WTC11 (cell line): ENCODE data around the gene NBEA.

Source experiments
- ATF2 ChIP-seq: sonication (generic); formaldehyde crosslinking; IDR thresholded peaks from 2 replicates; pipeline ENCODE4 v1.8.1; 2022; ENCODE audit warnings: low read depth, missing genetic modification reagents, borderline replicate concordance
- CBFB ChIP-seq: sonication (generic); formaldehyde crosslinking; IDR thresholded peaks from 2 replicates; pipeline ENCODE4 v1.8.1; 2022; ENCODE audit warnings: mild to moderate bottlenecking, low read depth, missing genetic modification reagents
- CTCF ChIP-seq: fragments of 200-600 bp; IDR thresholded peaks from 2 replicates; pipeline ENCODE4 v1.8.0; 2022; ENCODE audit warnings: antibody characterized with exemption
- ELF4 ChIP-seq: sonication (generic); formaldehyde crosslinking; IDR thresholded peaks from 2 replicates; pipeline ENCODE4 v1.8.1; 2022; ENCODE audit warnings: low read depth, mild to moderate bottlenecking, moderate library complexity, missing genetic modification reagents
- JUN ChIP-seq: sonication (generic); formaldehyde crosslinking; IDR thresholded peaks from 2 replicates; pipeline ENCODE4 v1.8.0; 2023; ENCODE audit warnings: mild to moderate bottlenecking, missing genetic modification reagents
- MAX ChIP-seq: sonication (generic); formaldehyde crosslinking; IDR thresholded peaks from 2 replicates; pipeline ENCODE4 v1.8.0; 2022; ENCODE audit warnings: mild to moderate bottlenecking, missing genetic modification reagents
- TCF7 ChIP-seq: sonication (generic); formaldehyde crosslinking; IDR thresholded peaks from 2 replicates; pipeline ENCODE4 v1.8.0; 2022; ENCODE audit warnings: mild to moderate bottlenecking, low read depth, missing genetic modification reagents, moderate library complexity
- TP53 ChIP-seq: sonication (generic); formaldehyde crosslinking; IDR thresholded peaks from 2 replicates; pipeline ENCODE4 v1.8.1; 2023; ENCODE audit warnings: mild to moderate bottlenecking, missing genetic modification reagents
- USF1 ChIP-seq: sonication (generic); formaldehyde crosslinking; IDR thresholded peaks from 2 replicates; pipeline ENCODE4 v1.8.0; 2022; ENCODE audit warnings: mild to moderate bottlenecking, missing genetic modification reagents
- USF2 ChIP-seq: sonication (generic); formaldehyde crosslinking; IDR thresholded peaks from 2 replicates; pipeline ENCODE4 v1.8.1; 2023; ENCODE audit warnings: mild to moderate bottlenecking, missing genetic modification reagents, moderate library complexity

GRCh38 chr13:35388441-35389355, 446.6 kb downstream of the NBEA start:
- TF ChIP-seq TP53 (CRISPR knock-in tag) (no peak), CTCF (no peak), ELF4 (no peak), USF1 (no peak), MAX (CRISPR knock-in tag) (no peak), TCF7 (CRISPR knock-in tag) (no peak), ATF2 (no peak), CBFB (CRISPR knock-in tag) (no peak), JUN (no peak), USF2 (CRISPR knock-in tag) (no peak)
